Lower leg skin (tissue), 3 donors: ENCODE data around the gene MUC12.
"Not testable (repeated sequence)": the region's sequence is repeated elsewhere in the genome, so short reads cannot be mapped to it uniquely, and the experiment has no call there.

Experiments
- CTCF ChIP-seq, 3 donors: fragments of 450-650 bp; IDR thresholded peaks; one replicate each; pipeline ENCODE4 v1.5.1; 2016; ENCODE audit warnings: antibody characterized with exemption in 3 of 3, mild to moderate bottlenecking in 3 of 3, moderate library complexity in 2 of 3
- POLR2A ChIP-seq, 2 donors: fragments of 450-650 bp; IDR thresholded peaks; one replicate each; pipeline ENCODE4 v1.6.1; 2016 to 2017; ENCODE audit warnings: antibody characterized with exemption in 2 of 2, mild to moderate bottlenecking in 1 of 2, moderate library complexity in 1 of 2

DNA sequence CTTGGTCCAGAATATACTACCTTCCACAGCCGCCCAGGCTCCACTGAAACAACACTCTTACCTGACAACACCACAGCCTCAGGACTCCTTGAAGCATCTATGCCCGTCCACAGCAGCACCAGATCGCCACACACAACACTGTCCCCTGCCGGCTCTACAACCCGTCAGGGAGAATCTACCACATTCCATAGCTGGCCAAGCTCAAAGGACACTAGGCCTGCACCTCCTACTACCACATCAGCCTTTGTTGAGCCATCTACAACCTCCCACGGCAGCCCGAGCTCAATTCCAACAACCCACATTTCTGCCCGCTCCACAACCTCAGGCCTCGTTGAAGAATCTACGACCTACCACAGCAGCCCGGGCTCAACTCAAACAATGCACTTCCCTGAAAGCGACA, 22.9 kb downstream of the MUC12 start:
- not testable (repeated sequence) for TF ChIP-seq CTCF, POLR2A (IDR thresholded peaks at IDR 0.05)
